Measurements from ENCODE around the gene FXYD3. TPM values are rescaled to one million over a fixed set of nuclear protein-coding genes. Genes with fewer than 3 reads are reported as not detected.

The FXYD3 gene
- total and polyA plus RNA-seq, 2 of the 13 experiments (the other 11 are each of a cell fraction or from before 2014, with no cell fraction given): 4.9 TPM; not detected in 1

GRCh38 chr19:35107545-35107944, 8.1 kb upstream of the FXYD3 start (continued):
- no peak for TF ChIP-seq ZNF441 (CRISPR knock-in tag; IDR thresholded peaks at IDR 0.05; ENCODE audit: borderline replicate concordance)
- no peak for TF ChIP-seq HMGXB3 (CRISPR knock-in tag; IDR thresholded peaks at IDR 0.05; ENCODE audit: borderline replicate concordance)
- no peak for TF ChIP-seq CREB1 (IDR thresholded peaks at IDR 0.05)
- TF ChIP-seq CREB1 (CRISPR knock-in tag; IDR thresholded peaks at IDR 0.05): no peak
- no peak for TF ChIP-seq ZNF251 (CRISPR knock-in tag; IDR thresholded peaks at IDR 0.05)
- no peak for TF ChIP-seq ZNF75D (CRISPR knock-in tag; IDR thresholded peaks at IDR 0.05; ENCODE audit: borderline replicate concordance)
- TF ChIP-seq ZNF510 (CRISPR knock-in tag; IDR thresholded peaks at IDR 0.05; ENCODE audit: low read depth): no peak
- TF ChIP-seq ZNF280B (CRISPR knock-in tag; IDR thresholded peaks at IDR 0.05; ENCODE audit: borderline replicate concordance): no peak
- TF ChIP-seq SALL2 (CRISPR knock-in tag; IDR thresholded peaks at IDR 0.05): no peak
- TF ChIP-seq PATZ1 (CRISPR knock-in tag; IDR thresholded peaks at IDR 0.05): peak; percentile 62; the same call in 1 of the 2 replicates
- TF ChIP-seq NFKB2 (CRISPR knock-in tag; IDR thresholded peaks at IDR 0.05; ENCODE audit: borderline replicate concordance): no peak
- TF ChIP-seq ZNF335 (CRISPR knock-in tag; IDR thresholded peaks at IDR 0.05): no peak
- no peak for TF ChIP-seq ZNF784 (CRISPR knock-in tag; IDR thresholded peaks at IDR 0.05; ENCODE audit: borderline replicate concordance)
- no peak for TF ChIP-seq ZBTB10 (CRISPR knock-in tag; IDR thresholded peaks at IDR 0.05; ENCODE audit: borderline replicate concordance)
- TF ChIP-seq ZNF563 (CRISPR knock-in tag; IDR thresholded peaks at IDR 0.05): peak; percentile 74; the same call in 1 of the 2 replicates
- no peak for TF ChIP-seq ZUFSP (CRISPR knock-in tag; IDR thresholded peaks at IDR 0.05; ENCODE audit: borderline replicate concordance)
